Muscle layer of colon (tissue), 2 donors: ENCODE results near the gene MTHFD1.

Experiments
- H3K27ac ChIP-seq: one replicate; pipeline ENCODE4 v1.7.0; 2013; ENCODE audit warnings: low read depth, mild to moderate bottlenecking, low read length, moderate library complexity
- H3K27me3 ChIP-seq, 2 donors: one replicate each; pipeline ENCODE4 v1.7.0; 2013; ENCODE audit warnings: low read length in 2 of 2, mild to moderate bottlenecking in 2 of 2; ENCODE audit not compliant: insufficient read depth in 2 of 2, control insufficient read depth in 1 of 2
- H3K36me3 ChIP-seq: one replicate; pipeline ENCODE4 v1.7.0; 2013; ENCODE audit warnings: mild to moderate bottlenecking, low read length; ENCODE audit not compliant: insufficient read depth
- H3K4me1 ChIP-seq: one replicate; pipeline ENCODE4 v1.7.0; 2013; ENCODE audit warnings: mild to moderate bottlenecking, low read length; ENCODE audit not compliant: insufficient read depth
- H3K4me3 ChIP-seq, 2 donors: one replicate each; pipeline ENCODE4 v1.7.0; 2013; ENCODE audit warnings: low read length in 2 of 2, low read depth in 1 of 2, mild to moderate bottlenecking in 1 of 2, moderate library complexity in 1 of 2
- H3K9ac ChIP-seq: one replicate; pipeline ENCODE4 v1.7.0; 2013; ENCODE audit warnings: low read length
- H3K9me3 ChIP-seq: one replicate; pipeline ENCODE4 v1.7.0; 2013; ENCODE audit warnings: mild to moderate bottlenecking, low read length
- donor health status: abdominal sarcoma.
- donor health status: Adenocarcinoma of cecum.

Gene MTHFD1

DNA sequence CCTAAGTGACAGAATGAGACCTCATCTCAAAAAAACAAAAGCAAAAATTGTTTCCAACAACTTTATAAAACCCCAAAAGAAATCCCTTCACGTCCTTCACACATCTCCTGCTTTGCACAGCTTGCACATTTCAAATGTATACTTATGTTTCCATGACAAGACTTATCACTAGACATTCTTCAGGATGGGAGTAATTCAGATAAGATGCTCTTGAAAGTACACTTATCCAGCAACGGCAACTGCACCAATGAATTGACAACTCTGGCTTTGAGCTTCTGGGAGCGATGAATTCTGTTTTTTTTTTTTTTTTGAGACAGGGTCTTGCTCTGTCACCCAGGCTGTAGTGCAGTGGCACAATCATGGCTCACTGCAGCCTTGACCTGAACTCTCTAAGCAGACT, 46.4 kb downstream of the MTHFD1 start:
- H3K9ac ChIP-seq, result no peak overlapping the region
- no peak overlapping the region for H3K27ac ChIP-seq
- no peaks in the 10 kb centered on the region for H3K27me3 ChIP-seq
- no peaks in the 10 kb centered on the region for H3K9me3 ChIP-seq
- H3K36me3 ChIP-seq, result peaks cover 22% of the 10 kb centered on the region
- H3K4me3 ChIP-seq, result no peak overlapping the region
- H3K4me1 ChIP-seq, result no peaks in the 10 kb centered on the region

GRCh38 chr14:64438181-64438841, 50.2 kb downstream of the MTHFD1 start:
- no peak overlapping the region for H3K4me3 ChIP-seq
- no peak overlapping the region for H3K9ac ChIP-seq
- no peaks in the 10 kb centered on the region for H3K4me1 ChIP-seq
- H3K9me3 ChIP-seq, result no peaks in the 10 kb centered on the region
- H3K36me3 ChIP-seq, result peaks cover 20% of the 10 kb centered on the region
- H3K27ac ChIP-seq, result no peak overlapping the region
- H3K27me3 ChIP-seq, result no peaks in the 10 kb centered on the region

DNA sequence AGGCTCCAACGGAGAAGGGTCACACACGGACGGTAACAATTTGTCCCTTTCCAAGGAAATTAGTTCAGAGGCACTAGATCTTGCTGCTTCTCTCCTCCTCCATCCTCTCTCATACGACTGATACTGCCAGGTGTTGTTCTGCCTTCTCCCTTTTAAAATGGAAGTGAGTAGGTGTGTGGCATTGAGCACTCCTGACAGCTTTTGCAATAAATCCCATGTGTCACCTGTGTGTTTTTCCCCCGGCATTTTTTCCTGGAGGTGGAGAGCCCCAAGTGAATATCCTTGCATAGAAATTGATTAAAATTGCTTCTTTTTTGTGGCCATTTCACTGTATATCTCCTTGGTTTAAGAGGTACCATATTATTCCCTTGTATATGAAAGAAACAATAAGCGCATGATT, 51.0 kb downstream of the MTHFD1 start:
- H3K4me3 ChIP-seq, result no peak overlapping the region
- H3K36me3 ChIP-seq, result peaks cover 20% of the 10 kb centered on the region
- H3K27ac ChIP-seq, result no peak overlapping the region
- H3K9me3 ChIP-seq, result no peaks in the 10 kb centered on the region
- H3K27me3 ChIP-seq, result no peaks in the 10 kb centered on the region
- no peaks in the 10 kb centered on the region for H3K4me1 ChIP-seq
- no peak overlapping the region for H3K9ac ChIP-seq

DNA sequence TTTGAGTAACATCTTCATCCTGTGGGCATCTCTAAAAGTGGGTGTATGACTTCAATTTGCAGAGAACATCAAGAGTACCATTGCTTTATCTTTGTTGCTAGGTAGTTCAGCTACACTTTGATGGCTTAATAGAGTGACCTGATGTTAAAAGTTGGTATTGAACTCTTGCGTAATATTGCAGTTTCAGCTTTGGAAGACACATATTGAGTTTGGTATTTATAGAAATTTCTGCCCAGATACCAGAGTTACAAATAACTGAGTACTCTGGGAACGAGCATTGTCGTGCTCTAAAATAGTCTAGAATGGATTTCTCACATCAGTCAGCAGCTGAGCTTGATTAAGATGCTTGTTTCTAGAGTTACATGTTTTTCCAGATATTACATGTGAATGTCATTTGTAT, 52.3 kb downstream of the MTHFD1 start:
- H3K9ac ChIP-seq, result no peak overlapping the region
- peaks cover 18% of the 10 kb centered on the region for H3K36me3 ChIP-seq
- H3K4me3 ChIP-seq, result no peak overlapping the region
- no peaks in the 10 kb centered on the region for H3K27me3 ChIP-seq
- no peaks in the 10 kb centered on the region for H3K9me3 ChIP-seq
- H3K4me1 ChIP-seq, result no peaks in the 10 kb centered on the region
- H3K27ac ChIP-seq, result no peak overlapping the region

DNA sequence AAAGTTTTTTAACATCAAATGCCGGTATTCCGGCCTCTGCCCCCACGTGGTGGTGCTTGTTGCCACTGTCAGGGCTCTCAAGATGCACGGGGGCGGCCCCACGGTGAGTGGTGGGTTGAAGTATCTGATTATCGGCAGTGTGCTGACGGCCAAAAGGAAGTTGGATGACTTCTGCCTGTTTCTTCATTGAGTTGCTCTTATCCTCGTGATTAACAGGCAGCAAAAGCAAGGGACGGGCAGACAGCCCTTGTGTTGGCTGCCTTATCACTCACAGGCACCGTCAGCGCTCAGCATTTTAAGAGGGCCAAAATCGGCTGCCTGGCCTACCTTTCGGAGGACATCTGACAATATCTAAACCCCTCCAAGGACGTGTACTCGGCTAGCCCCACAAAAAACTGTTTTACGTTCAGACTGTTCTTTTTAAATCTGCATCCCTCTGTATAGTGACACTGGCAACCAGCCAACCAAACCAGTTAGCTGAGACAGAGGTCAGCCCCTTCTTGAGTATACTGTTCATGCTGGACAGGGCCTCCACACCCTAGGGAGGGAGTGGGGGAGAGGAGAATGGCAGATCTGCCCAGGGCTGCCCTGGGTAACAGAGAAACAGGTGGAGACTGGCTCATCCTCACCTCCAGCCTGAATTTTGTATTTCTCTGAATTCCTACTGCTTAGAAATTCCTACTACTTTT, 54.3 kb downstream of the MTHFD1 start:
- Histone ChIP-seq H3K9ac (no peak overlapping the region), H3K36me3 (peaks cover 7% of the 10 kb centered on the region), H3K9me3 (no peaks in the 10 kb centered on the region), H3K27me3 (no peaks in the 10 kb centered on the region), H3K27ac (no peak overlapping the region), H3K4me1 (no peaks in the 10 kb centered on the region), H3K4me3 (no peak overlapping the region)

GRCh38 chr14:64444140-64444539, 56.0 kb downstream of the MTHFD1 start:
- Histone ChIP-seq H3K9ac (no peak overlapping the region), H3K9me3 (no peaks in the 10 kb centered on the region), H3K4me1 (no peaks in the 10 kb centered on the region), H3K27ac (no peak overlapping the region), H3K36me3 (peaks cover 11% of the 10 kb centered on the region), H3K4me3 (no peak overlapping the region), H3K27me3 (no peaks in the 10 kb centered on the region)

GRCh38 chr14:64444984-64445845, 57.1 kb downstream of the MTHFD1 start:
- Histone ChIP-seq H3K4me1 (no peaks in the 10 kb centered on the region), H3K27ac (no peak overlapping the region), H3K9ac (no peak overlapping the region), H3K27me3 (no peaks in the 10 kb centered on the region), H3K4me3 (no peak overlapping the region), H3K36me3 (peaks cover 18% of the 10 kb centered on the region), H3K9me3 (no peaks in the 10 kb centered on the region)

GRCh38 chr14:64447876-64448670, 59.9 kb downstream of the MTHFD1 start:
- Histone ChIP-seq H3K27me3 (no peaks in the 10 kb centered on the region), H3K4me3 (no peak overlapping the region), H3K9me3 (no peaks in the 10 kb centered on the region), H3K36me3 (peaks cover 23% of the 10 kb centered on the region), H3K27ac (no peak overlapping the region), H3K9ac (no peak overlapping the region), H3K4me1 (no peaks in the 10 kb centered on the region)

DNA sequence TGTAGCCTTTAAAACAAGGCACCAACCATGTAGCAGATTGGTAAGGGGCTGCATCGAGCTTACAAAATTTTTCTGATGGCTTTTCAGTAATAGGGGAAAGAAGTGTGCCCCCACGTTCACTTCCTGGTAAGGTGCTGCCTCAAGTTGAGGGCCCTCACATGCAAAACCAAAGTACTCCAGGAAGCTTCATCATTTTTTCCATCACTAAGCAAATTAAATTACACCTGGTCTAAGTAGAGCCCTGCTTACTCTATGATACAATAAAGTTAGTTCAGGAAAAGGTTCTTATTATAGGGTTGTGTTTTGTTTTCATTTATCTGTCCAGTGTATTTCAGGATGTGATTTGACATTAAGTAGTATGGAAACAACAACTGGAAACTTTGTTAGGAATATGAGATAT, 62.1 kb downstream of the MTHFD1 start:
- Histone ChIP-seq H3K4me1 (no peaks in the 10 kb centered on the region), H3K9me3 (no peaks in the 10 kb centered on the region), H3K4me3 (no peak overlapping the region), H3K27ac (no peak overlapping the region), H3K36me3 (peaks cover 30% of the 10 kb centered on the region), H3K9ac (no peak overlapping the region), H3K27me3 (no peaks in the 10 kb centered on the region)

- Histone ChIP-seq H3K9ac (no peak overlapping the region), H3K4me1 (no peaks in the 10 kb centered on the region), H3K36me3 (peaks cover 24% of the 10 kb centered on the region), H3K9me3 (no peaks in the 10 kb centered on the region), H3K4me3 (no peak overlapping the region), H3K27ac (no peak overlapping the region), H3K27me3 (no peaks in the 10 kb centered on the region)
These were observed 66.5 kb downstream of the MTHFD1 start for GRCh38 chr14:64454671-64455070.
